ENCODE results near the gene SLX1A.
"Not testable (repeated sequence)": the region's sequence is repeated elsewhere in the genome, so short reads cannot be mapped to it uniquely, and the experiment has no call there.

SLX1A gene

DNA sequence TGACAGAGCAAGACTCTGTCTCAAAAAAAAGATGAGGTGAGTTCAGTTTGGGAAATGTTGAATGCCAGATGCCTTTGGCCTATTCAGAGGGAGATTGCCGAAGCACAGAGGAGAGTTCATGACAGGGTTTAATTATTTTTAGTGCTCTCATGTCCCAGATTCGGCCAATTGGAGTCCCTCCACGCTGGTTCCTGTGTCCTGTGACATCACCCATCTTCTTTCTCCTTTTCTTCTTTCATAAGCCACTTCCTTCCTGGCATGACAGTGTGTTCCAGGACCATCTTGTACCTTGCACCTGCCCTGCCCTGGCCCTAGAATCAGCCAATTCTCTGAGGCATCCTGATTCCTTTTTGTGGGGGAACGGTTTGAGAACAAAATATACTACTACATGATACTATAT is 17.7 kb downstream of the SLX1A start:
- not testable (repeated sequence) for H3K9me3 ChIP-seq (ENCODE audit: control insufficient read depth in 1 of 2, low read length in 2 of 2); H3K4me3 ChIP-seq (ENCODE audit: low read depth in 1 of 2, low read length in 2 of 2); H3K27me3 ChIP-seq (ENCODE audit: control insufficient read depth in 1 of 2, insufficient read depth in 2 of 2, low read length in 2 of 2); H3K4me1 ChIP-seq (ENCODE audit: control insufficient read depth in 1 of 2, insufficient read depth in 2 of 2, low read length in 2 of 2); H3K27ac ChIP-seq (ENCODE audit: low read depth, low read length); H3K9ac ChIP-seq (ENCODE audit: low read depth in 1 of 2, low read length in 2 of 2); H3K36me3 ChIP-seq (ENCODE audit: control insufficient read depth in 1 of 2, insufficient read depth in 2 of 2, low read length in 2 of 2)

- H3K4me1 ChIP-seq (ENCODE audit: control insufficient read depth in 1 of 2, insufficient read depth in 2 of 2, low read length in 2 of 2); H3K9me3 ChIP-seq (ENCODE audit: control insufficient read depth in 1 of 2, low read length in 2 of 2); H3K9ac ChIP-seq (ENCODE audit: low read depth in 1 of 2, low read length in 2 of 2); H3K4me3 ChIP-seq (ENCODE audit: low read depth in 1 of 2, low read length in 2 of 2); H3K27me3 ChIP-seq (ENCODE audit: control insufficient read depth in 1 of 2, insufficient read depth in 2 of 2, low read length in 2 of 2); H3K36me3 ChIP-seq (ENCODE audit: control insufficient read depth in 1 of 2, insufficient read depth in 2 of 2, low read length in 2 of 2); H3K27ac ChIP-seq (ENCODE audit: low read depth, low read length): not testable (repeated sequence)
Measured at GRCh38 chr16:30217082-30217481, 23.4 kb downstream of the SLX1A start.
